A673 (cell line): ENCODE measurements around the gene IDI2.

Source experiments
- CTCF ChIP-seq: fragments of 300-800, 200-600 bp; sonication (generic); conservative IDR thresholded peaks from 2 replicates; pipeline ENCODE4 v1.5.1; 2017; ENCODE audit warnings: low read depth, mild to moderate bottlenecking, antibody characterized with exemption, low read length, moderate library complexity, mixed read lengths
- EZH2 ChIP-seq: fragments of 200-600 bp; sonication (generic); IDR thresholded peaks from 2 replicates; pipeline ENCODE4 v1.6.1; 2017; ENCODE audit warnings: borderline replicate concordance, low read depth, mild to moderate bottlenecking, mixed read lengths, antibody characterized with exemption, low read length; ENCODE audit not compliant: poor library complexity, severe bottlenecking

GRCh38 chr10:1044146-1044545, 18.5 kb upstream of the IDI2 start:
- TF ChIP-seq EZH2: no peak
- no peak for TF ChIP-seq CTCF
